Muscle of arm (tissue), 12 donors: Measurements from ENCODE around the gene STX1B. TPM values are rescaled to one million over a fixed set of nuclear protein-coding genes. Genes with fewer than 3 reads are reported as not detected.

Source experiments
- DNase-seq: peaks from one replicate; pipeline ENCODE4 v3.0.0-alpha.2; 2013
- polyA plus RNA-seq, 12 donors: library from polyadenylated mRNA; unstranded; fragments of 120-200 nt; gene quantifications; one replicate each; pipeline ENCODE4 v1.2.1, GENCODE V29; 2013; ENCODE audit not compliant: insufficient read length in 12 of 12

Gene STX1B
- polyA plus RNA-seq, 12 donors: 0.78 to 7.1 (median 1.5) TPM; not detected in 2

GRCh38 chr16:30980023-30980371 lies 30.4 kb downstream of the STX1B start:
- DNase-seq: no peak

GRCh38 chr16:30979170-30980022 lies 31.0 kb downstream of the STX1B start:
- no peak for DNase-seq

- no peak for DNase-seq
Observed at GRCh38 chr16:30977502-30977901, 32.9 kb downstream of the STX1B start.

DNA sequence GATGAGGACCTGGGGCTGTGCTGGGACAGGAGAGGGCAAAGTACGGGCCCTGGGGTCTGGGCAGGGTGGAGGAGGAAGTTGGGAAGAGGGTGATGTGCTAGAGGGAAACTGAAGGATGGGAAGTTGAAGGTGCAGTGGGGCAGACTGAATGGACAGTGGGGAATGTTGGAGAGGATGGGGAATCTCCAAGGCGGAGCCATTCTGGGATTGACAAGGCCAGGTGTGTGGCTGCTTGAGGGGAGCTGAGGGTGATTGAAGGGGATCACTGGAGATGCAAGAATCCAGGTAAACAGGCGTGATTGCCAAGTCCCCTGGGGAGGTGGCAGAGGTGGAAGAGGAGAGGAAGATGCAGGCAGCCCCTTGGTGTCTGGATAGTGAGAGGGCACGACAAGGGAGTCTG lies 34.0 kb downstream of the STX1B start:
- no peak for DNase-seq

GRCh38 chr16:30974348-30974747 lies 36.1 kb downstream of the STX1B start:
- no peak for DNase-seq

- no peak for DNase-seq
Observed at GRCh38 chr16:30972872-30973271, 37.6 kb downstream of the STX1B start.

DNA sequence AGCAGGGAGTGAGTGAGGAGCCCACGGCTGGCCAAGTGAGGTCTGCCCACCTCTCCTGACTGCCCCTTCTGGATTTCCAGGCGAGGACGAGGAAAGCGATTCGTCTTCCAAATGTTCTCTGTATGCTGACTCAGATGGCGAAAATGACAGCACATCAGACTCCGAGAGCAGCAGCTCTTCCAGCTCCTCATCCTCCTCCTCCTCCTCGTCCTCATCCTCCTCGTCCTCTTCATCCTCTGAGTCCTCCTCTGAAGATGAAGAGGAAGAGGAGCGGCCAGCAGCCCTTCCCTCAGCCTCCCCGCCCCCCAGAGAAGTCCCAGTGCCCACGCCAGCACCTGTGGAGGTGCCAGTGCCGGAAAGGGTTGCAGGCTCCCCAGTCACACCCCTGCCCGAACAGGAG lies 39.1 kb downstream of the STX1B start:
- no peak for DNase-seq

GRCh38 chr16:30969246-30969842 lies 41.1 kb downstream of the STX1B start:
- DNase-seq: no peak

GRCh38 chr16:30967795-30968194 lies 42.6 kb downstream of the STX1B start:
- DNase-seq: no peak

- no peak for DNase-seq
Observed at GRCh38 chr16:30966033-30966619, 44.3 kb downstream of the STX1B start.

DNA sequence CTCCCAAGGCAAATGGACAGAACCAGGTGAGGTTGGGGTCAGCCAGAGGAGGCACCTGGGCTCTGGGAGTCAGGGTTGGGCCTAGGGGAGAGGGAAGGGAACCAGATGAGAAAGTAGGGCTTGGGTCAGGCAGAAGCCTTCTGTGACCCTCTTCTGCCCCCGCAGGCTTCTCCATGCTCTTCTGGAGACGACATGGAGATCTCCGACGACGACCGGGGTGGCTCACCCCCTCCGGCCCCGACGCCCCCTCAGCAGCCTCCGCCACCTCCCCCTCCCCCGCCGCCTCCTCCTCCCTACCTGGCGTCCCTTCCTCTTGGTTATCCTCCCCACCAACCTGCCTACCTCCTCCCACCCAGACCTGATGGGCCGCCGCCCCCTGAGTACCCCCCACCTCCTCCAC lies 45.0 kb downstream of the STX1B start:
- DNase-seq: no peak

DNA sequence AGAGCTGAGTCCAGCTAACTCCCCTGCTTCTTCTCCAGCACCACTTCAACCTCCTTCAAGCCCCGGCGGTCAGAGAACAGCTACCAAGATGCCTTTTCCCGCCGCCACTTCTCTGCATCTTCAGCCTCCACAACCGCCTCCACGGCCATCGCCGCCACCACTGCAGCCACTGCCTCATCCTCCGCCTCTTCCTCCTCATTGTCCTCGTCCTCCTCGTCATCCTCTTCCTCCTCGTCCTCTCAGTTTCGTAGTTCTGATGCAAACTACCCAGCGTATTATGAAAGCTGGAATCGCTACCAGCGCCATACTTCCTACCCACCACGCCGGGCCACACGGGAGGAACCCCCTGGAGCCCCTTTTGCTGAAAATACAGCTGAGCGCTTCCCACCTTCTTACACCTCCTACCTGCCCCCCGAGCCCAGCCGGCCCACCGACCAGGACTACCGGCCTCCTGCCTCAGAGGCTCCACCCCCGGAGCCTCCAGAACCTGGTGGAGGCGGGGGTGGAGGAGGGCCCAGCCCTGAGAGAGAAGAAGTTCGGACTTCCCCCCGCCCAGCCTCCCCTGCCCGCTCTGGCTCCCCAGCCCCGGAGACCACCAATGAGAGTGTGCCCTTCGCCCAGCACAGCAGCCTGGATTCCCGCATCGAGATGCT lies 45.7 kb downstream of the STX1B start:
- DNase-seq: no peak

DNA sequence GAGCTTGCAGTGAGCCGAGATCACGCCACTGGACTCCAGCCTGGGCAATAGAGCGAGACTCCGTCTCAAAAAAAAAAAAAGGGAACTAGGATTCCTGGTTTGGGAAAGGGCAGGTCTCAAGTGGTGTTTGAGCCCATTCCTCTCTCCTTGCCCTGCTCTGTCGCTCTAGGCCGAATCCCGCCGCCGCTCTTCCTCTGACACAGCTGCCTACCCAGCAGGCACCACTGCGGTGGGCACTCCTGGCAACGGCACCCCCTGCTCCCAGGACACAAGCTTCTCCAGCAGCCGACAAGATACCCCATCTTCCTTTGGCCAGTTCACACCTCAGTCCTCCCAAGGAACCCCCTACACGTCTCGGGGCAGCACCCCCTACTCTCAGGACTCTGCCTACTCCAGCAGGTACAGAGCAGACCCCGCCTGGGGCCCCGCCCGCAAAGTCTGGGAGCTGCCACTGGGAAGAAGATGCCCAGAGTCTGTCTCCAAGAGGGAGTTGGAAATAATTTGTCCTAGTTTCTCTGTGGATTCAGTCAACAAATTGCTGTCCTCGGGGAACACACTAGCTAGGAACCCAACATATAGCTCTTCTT lies 46.4 kb downstream of the STX1B start:
- DNase-seq: no peak

- no peak for DNase-seq
Observed at GRCh38 chr16:30961384-30961783, 49.1 kb downstream of the STX1B start.

- peak; percentile 56 for DNase-seq
Observed at GRCh38 chr16:30958175-30959079, 52.0 kb downstream of the STX1B start.

DNA sequence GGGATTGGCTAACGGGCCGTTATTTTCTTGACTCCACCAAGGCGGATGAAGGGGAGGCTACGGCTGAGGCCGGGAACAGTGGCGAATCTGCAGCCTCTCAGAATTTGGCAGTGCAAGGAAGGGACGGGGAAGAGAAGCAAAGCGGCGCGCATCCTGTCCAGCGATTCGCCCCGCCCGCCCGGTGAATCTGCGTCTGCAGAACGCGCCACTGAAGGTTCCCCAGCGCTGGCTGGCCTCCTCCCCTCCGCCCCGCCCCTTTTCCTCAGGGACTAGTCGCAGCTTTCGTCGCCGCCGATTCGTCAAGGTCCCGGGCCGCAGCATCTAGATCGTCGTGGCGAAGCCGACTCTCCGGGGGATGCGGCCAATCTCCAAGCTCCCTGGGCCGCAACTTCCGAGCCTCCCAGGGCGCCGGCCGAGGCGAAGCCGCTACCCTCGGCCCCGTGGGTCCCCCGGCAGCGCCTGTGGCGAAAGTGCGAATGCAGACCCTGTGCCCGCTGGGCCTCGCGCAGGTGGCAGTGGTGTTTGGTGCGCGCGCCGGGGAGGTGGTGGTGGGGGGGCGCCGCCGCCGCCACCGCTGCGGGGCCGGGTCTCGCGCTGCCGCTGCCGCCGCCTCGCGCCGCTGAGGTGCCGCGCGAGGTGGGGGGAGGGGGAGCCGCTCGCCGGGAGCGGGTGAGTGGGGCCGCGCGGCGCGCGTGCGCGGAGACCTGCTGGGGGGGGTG lies 52.8 kb downstream of the STX1B start, which contains the start of gene SETD1A:
TSS of gene SETD1A (plus strand) at position 299 of the 719 bp plus-strand sequence. CDS start 978 bp downstream, outside the sequence.
- peak; percentile 96 for DNase-seq

DNA sequence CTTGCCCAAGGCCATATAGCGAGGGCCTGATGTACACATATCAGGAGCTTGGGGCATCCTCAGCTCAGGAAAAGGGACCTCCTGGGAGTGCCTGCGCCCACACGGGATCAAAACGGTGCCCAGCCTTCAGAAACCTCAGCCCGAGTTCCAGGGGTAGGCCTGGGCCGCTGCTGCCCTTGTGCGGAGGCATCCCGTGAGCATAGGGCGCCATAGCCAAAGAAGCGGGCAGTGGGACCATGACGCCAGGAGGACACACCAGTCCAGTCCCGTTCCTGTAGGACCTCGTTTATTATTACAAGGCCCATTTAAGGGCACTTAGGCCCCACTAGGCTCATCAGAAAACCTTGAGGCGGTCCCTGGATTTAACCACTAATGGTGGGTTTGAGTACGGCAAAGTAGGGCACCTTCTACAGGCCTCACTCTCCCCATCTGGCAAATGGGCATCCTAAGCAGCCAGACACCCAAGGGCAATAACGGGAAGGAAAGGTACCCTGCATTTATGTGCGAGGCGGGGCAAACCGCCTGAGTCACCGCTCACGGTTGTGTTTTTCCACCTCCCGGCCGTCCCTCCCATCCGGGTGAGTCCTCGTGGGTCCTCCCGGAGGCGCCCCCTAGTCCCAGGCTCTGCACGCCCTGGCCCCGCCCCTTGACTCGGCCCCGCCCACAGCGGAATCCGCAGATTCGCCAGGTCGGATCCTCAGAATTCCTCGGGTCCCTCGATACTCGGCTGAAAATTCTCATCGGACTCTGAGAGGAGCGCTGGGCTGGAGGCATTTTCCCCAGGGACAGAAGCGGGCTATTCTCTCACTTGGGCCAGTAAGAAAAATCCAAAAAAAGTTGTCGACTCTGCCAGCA lies 53.6 kb downstream of the STX1B start:
- DNase-seq: peak; percentile 80

DNA sequence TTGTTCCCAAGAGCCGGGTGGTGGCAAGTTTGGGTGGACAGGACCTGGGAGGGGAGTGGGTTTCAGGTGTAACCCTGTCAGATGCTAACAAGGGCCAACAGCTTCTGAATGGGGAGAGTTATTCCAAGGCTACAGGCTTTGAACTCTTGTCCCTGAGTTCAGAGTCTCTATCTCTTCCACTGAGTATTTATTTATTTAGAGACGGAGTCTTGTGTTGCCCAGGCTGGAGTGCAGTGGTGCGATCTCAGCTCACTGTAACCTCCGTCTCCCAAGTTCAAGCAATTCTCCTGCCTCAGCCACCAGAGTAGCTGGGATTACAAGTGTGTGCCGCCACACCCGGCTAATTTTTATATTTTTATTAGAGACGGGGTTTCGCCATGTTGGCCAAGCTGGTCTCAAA lies 55.4 kb downstream of the STX1B start:
- no peak for DNase-seq

GRCh38 chr16:30953511-30954124 lies 56.8 kb downstream of the STX1B start:
- peak; percentile 76 for DNase-seq
